ENCODE data around the gene C1QTNF2.
A peak's percentile ranks its signal among the peaks of the same experiment; 100 is the strongest.

Gene C1QTNF2, protein sequence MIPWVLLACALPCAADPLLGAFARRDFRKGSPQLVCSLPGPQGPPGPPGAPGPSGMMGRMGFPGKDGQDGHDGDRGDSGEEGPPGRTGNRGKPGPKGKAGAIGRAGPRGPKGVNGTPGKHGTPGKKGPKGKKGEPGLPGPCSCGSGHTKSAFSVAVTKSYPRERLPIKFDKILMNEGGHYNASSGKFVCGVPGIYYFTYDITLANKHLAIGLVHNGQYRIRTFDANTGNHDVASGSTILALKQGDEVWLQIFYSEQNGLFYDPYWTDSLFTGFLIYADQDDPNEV

DNA sequence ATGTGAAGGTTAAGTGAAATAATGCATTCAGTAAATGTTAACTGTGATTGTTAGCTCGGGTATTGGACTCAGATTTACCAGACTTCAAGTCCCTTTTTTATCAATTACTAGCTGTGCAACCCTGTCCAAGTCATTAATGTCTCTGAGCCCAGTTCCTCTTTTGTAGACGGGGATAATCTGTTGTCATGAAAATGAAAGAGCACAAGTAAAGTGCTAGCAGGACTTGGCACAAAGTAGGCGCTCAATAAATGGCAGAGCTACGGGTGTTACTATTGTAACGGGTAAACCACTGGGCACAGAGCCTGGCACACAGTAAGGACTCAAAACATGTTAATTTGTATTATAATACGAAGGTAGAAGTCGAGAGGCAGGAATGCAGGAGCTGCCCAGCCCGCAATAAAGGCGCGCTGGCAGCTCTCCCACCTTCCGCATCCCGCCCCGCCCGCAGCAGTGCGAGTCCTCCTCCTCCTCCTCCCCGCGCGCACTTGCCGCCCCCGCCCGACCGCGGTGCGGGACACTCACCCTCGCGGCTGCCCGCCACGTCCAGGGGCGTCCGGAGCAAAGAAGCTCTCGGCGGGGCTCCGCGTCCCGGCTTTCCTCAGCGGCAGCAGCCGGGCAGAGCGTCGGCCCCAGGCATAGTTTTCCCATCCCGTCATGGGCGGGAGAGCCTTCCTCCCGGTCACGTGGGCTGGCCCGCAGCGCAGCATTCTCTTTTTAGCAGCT, at the start of gene C1QTNF2:
TSS of gene C1QTNF2 (minus strand) at position 637 of the 723 bp plus-strand sequence. CDS start 15,615 bp downstream, outside the sequence.
- no peak for DNase-seq

GRCh38 chr5:160420331-160420610, 49.8 kb upstream of the C1QTNF2 start:
- no peak for DNase-seq

DNA sequence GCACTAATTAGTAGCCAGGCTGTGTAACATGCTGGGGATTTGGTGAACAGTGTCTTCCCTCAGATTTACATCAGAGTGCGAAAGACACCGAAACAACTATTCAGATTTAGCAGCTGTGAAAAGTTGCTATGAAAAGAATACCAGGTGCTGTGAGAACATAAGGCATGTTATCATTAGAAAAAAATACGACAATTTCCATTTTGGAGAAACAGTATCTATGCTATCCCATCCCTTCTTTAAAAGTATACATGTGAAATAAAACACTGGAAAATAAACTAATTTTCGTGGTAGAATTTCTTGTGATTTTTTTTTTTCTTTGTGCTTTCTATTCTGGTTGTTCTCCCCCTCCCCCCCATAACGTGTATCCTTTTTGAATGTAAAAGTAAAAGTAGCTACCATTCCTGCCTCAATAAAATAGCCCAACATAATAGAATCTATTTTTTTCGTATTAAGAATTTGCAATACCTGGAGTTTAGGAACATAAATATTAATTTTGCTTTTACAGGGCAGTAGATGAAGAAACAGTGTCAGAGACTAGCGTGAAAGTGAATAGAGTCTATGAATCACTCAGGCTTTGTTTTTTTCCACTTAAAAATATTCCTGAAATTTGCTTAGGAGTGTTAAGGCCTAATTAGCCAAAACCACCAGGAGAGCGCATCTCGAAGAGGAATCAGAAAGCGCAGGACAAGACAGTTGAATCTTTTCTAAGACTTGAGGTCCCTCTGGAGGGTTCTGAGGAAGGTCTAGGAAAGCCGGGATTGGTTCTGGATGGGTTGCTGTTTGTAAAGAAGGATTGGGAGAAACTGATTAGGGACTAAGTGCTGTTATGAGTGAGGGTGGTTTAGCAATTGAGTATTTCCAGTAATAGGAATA, 49.3 kb upstream of the C1QTNF2 start:
- no peak for DNase-seq

DNA sequence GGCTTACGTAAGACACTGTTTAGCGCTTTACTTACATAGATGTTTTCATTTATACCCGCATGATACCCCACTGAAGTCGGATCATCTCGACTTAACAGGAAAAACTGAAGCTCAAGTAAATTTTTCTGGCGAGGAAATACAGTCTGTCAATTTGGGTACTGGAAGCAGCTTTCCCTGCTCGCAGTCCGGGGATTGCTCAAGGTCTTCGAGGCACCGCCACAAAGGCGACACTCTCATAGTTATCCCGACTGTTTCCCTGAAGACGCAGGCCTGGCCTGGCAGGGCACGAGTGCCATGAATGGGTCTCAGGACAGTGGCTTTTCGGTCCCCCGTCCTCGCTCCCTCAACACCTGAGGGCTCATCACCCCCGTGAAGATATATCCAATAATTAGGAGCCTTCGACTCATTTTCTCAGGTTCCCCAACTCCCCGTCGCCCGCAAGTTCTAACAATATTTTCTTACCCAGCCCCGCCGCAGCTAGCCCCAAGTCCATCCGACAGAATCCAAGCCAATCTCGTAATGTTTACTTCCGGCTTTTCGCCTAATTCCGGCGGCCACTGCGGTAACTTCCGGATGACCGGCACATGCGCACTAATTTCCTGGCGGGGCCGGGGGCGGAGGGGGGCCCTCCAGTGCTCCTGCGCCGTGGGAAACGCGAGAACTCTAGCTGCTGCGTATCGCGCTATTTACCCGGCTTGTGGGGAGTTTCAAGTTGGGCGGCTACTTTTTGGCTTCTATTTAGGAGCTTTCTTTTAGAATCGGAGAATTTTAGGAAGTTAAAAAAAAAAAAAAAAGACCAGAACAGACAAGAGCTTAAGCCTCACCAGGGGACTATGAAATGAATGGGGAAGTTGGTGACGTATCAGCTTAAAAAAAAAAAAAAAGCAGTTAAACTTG, 48.4 kb upstream of the C1QTNF2 start, which contains the start of gene SLU7:
TSS of gene SLU7 (minus strand) at position 521 of the 897 bp plus-strand sequence. CDS start 3,787 bp downstream, outside the sequence.
- peak; percentile 74 for DNase-seq

GRCh38 chr5:160399402-160400353, 29.3 kb upstream of the C1QTNF2 start, which contains the start of gene FAM200C:
Gene FAM200C (minus strand): TSS chr5:160400054. CDS start chr5:160395490, 4,564 bp downstream.
- peak; percentile 80 for DNase-seq

DNA sequence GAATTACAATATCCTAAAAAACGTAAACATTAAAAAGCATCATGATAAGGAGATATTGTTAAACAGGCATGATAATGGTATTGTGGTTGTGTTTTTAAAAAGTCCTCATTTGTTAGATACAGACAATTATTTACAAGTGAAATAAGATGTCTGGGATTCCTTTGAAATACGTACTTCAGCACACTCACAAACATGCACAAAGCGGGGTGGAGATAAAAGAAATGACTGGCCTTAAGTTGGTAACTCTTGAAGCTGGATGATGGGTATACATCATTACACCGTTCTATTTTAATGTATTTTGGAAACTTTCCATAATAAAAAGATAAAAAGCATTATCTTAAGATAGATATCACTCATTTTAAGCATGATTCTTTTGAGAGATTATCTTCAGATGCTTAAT, 28.4 kb upstream of the C1QTNF2 start:
- no peak for DNase-seq

GRCh38 chr5:160397492-160397891, 27.1 kb upstream of the C1QTNF2 start:
- no peak for DNase-seq

DNA sequence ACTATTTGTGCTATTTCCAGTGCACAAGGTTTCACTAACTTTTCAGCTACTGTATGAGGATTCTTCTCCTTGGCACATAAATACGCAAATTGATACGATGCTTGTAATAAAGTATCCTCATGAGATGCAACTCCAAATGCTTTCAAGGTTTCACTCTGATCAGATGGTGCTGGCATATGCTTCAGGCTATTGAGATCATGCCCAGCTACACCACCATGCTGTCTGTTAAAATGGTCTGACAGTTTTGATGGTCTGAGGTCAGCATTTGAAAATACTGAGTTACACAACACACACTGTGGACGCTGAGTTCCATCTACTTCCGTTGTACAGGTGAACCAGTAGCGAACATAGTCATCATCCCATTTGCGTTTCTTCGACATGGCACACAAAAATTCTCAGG, 24.7 kb upstream of the C1QTNF2 start:
- no peak for DNase-seq

GRCh38 chr5:160390787-160391696, 20.6 kb upstream of the C1QTNF2 start:
- DNase-seq: no peak

DNA sequence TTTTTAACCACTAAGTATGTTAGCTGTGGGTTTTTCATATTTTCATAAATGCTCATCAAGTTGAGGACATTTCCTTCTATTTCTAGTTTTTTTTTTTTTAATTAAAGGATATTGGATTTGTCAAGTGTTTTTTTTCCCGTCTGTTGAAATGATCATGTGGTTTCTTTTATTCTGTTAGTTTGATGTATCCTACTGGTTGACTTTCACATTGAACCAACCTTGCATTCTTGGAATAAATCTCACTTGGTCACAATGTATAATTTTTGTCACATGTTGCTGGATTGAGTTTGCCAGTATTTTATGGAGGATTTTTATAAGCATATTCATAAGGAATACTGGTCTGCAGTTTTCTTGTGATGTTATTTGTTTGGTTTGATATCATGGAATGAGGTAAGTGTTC, 17.0 kb upstream of the C1QTNF2 start:
- DNase-seq: no peak

- DNase-seq: no peak
These were observed 15.1 kb upstream of the C1QTNF2 start for GRCh38 chr5:160385496-160385895.

- DNase-seq: no peak
These were observed 14.3 kb upstream of the C1QTNF2 start for GRCh38 chr5:160384681-160385080.

GRCh38 chr5:160382346-160382745, 11.9 kb upstream of the C1QTNF2 start:
- DNase-seq: no peak

- DNase-seq: no peak
These were observed 9.6 kb upstream of the C1QTNF2 start for GRCh38 chr5:160380041-160380440.

GRCh38 chr5:160379511-160379910, 9.1 kb upstream of the C1QTNF2 start:
- DNase-seq: no peak

GRCh38 chr5:160378330-160378729, 7.9 kb upstream of the C1QTNF2 start:
- DNase-seq: no peak

- no peak for DNase-seq
These were observed 7.2 kb upstream of the C1QTNF2 start for GRCh38 chr5:160377651-160378050.

DNA sequence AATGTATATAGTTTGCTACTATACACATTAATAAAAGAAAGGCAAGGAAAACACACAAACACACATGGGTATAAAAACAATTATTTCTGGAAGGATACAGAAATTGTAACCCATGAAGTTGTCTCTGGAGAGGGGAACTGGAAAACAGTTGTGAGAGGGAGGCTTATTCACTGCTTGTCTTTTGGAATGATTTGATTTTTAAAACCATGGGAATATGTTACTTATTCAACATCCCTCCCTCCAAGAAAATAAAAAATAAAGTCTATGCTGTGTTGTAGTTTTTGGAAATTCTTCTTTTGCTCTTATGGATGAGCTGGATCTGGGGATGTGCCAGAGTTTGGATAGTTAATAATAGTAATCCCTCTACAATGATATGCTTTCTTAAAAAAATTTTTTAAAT, 6.0 kb upstream of the C1QTNF2 start:
- DNase-seq: no peak

DNA sequence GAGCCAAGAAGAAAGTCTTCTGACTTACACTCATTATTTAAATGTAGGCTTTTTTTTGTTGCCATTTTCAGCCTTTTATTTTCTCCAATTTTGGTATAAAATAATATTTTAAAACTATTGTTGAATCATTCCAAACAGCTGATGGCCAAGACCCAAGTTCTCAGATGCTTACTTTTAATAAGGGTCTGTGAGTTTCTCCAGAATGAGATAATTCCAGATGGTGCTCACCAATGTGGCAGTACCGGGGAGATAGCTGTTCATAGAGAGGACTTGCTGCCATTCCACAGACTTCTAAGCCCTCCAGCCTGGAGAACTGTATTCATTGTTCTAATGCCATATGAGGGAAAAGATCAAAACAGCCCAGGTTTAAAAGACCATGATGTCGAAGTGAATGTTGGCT, 5.3 kb upstream of the C1QTNF2 start:
- DNase-seq: no peak

DNA sequence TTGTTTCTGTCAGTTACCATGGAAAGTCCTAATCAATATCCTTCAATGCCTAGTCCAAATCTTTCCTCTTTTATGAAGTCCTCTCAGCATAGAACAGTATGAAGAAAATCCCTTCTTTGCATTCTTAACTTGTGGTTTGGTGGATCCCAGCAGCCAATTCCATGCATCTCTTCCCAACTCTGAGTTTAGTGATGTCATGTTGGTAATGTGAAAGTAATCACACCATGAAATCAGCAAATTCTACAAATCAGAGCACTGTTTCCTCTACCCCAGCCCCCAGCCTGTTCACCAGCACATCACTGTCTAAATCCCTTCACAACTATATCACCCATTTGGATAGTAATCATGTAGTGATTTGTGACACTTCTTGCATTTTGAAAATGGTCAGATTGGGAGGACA, 4.7 kb upstream of the C1QTNF2 start:
- DNase-seq: no peak
